ENCODE measurements around the gene PRDM5. TPM values are rescaled to one million over a fixed set of nuclear protein-coding genes. Genes with fewer than 3 reads are reported as not detected.

The PRDM5 gene
- total RNA-seq, 1 experiment from 2014 or later = 5.1 TPM

- no peaks in the 10 kb centered on the region for H3K9me2 ChIP-seq (ENCODE audit: insufficient read depth)
- no peaks in the 10 kb centered on the region for H3K27me3 ChIP-seq (ENCODE audit: insufficient read depth, low read length)
- BruUV-seq (replicated peaks) = no TSS peak
- ATAC-seq (no peak), DNase-seq (ENCODE audit: low read depth, low spot score) (no peak)
- H3K36me3 ChIP-seq (ENCODE audit: control insufficient read depth in 1 of 2, insufficient read depth in 2 of 2, low read length in 2 of 2) = no peaks in the 10 kb centered on the region
- intact Hi-C loops (cut with micrococcal nuclease) = no loop called here
- no peaks in the 10 kb centered on the region for H3K9me3 ChIP-seq (ENCODE audit: control insufficient read depth in 1 of 2, insufficient read depth in 1 of 2, low read depth in 1 of 2, low read length in 2 of 2)
- no peak overlapping the region for H2AFZ ChIP-seq (ENCODE audit: low read depth, low read length, poor library complexity, severe bottlenecking)
- H3K4me2 ChIP-seq (ENCODE audit: low read length) = no peak overlapping the region
- H3K4me3 ChIP-seq (replicated peaks in 1 of 2; ENCODE audit: low read depth in 1 of 2, low read length in 2 of 2) = no peak overlapping the region
- H3K9ac ChIP-seq (ENCODE audit: low read length) = no peak overlapping the region
- CTCF ChIA-PET = no interaction called here
- TF ChIP-seq POLR2A (IDR thresholded peaks at IDR 0.05; ENCODE audit: borderline replicate concordance, extremely low read depth, insufficient read depth, insufficient read length) = no peak
- no peak for TF ChIP-seq CTCF (IDR thresholded peaks at IDR 0.05 in 2 of 3, conservative IDR thresholded peaks at IDR 0.05 in 1 of 3; ENCODE audit: borderline replicate concordance in 1 of 3, insufficient read depth in 1 of 3, low read depth in 2 of 3, low read length in 2 of 3)
- no peak for TF ChIP-seq FOSL1 (IDR thresholded peaks at IDR 0.05; ENCODE audit: low read depth)
- TF ChIP-seq SP1 (IDR thresholded peaks at IDR 0.05; ENCODE audit: low read depth) = no peak
- TF ChIP-seq RAD21 (IDR thresholded peaks at IDR 0.05; ENCODE audit: low read depth) = no peak
- no peak for TF ChIP-seq TCF7L2 (IDR thresholded peaks at IDR 0.05; ENCODE audit: borderline replicate concordance, extremely low read depth, insufficient read depth, insufficient read length)
- no peak for TF ChIP-seq REST (IDR thresholded peaks at IDR 0.05; ENCODE audit: low read depth)
- TF ChIP-seq EGR1 (IDR thresholded peaks at IDR 0.05; ENCODE audit: low read depth) = no peak
- no peak for TF ChIP-seq ZFX (IDR thresholded peaks at IDR 0.05)
- TF ChIP-seq EZH2 (IDR thresholded peaks at IDR 0.05) = no peak
- TF ChIP-seq JUND (IDR thresholded peaks at IDR 0.05) = no peak
- TF ChIP-seq ATF3 (IDR thresholded peaks at IDR 0.05) = no peak
- no peak for TF ChIP-seq ZBTB33 (IDR thresholded peaks at IDR 0.05; ENCODE audit: extremely low read depth, insufficient replicate concordance, low read length)
- TF ChIP-seq ZNF274 (IDR thresholded peaks at IDR 0.05; ENCODE audit: low read depth, low read length) = no peak
- TF ChIP-seq ELF1 (IDR thresholded peaks at IDR 0.05; ENCODE audit: borderline replicate concordance, low read depth) = no peak
- TF ChIP-seq YY1 (IDR thresholded peaks at IDR 0.05; ENCODE audit: extremely low read depth, insufficient replicate concordance, low read depth, low read length) = no peak
- TF ChIP-seq CBX3 (IDR thresholded peaks at IDR 0.05; ENCODE audit: low read depth) = no peak
- TF ChIP-seq SIN3A (IDR thresholded peaks at IDR 0.05; ENCODE audit: low read depth) = no peak
- no peak for TF ChIP-seq SRF (IDR thresholded peaks at IDR 0.05; ENCODE audit: low read depth)
- no peak for TF ChIP-seq MAX (IDR thresholded peaks at IDR 0.05)
- POLR2A ChIA-PET = no interaction called here
- no peaks in the 10 kb centered on the region for H3K79me2 ChIP-seq (ENCODE audit: insufficient read depth, low read length)
- H3K4me1 ChIP-seq (ENCODE audit: control insufficient read depth in 1 of 2, insufficient read depth in 2 of 2, low read length in 2 of 2) = no peaks in the 10 kb centered on the region
- H3K27ac ChIP-seq (ENCODE audit: low read depth, low read length) = no peak overlapping the region
- H4K20me1 ChIP-seq (ENCODE audit: insufficient read depth) = no peaks in the 10 kb centered on the region
- RAD21 ChIA-PET (ENCODE audit: low non-redundant PET in 1 of 2, low total read pairs in 2 of 2, uncharacterized antibody in 2 of 2, unreplicated experiment in 2 of 2) = no interaction called here
Measured at GRCh38 chr4:120798570-120798969, 124.0 kb downstream of the PRDM5 start.
